Liver (tissue), 9 donors: ENCODE data around the gene HOXB2. TPM values are rescaled to one million over a fixed set of nuclear protein-coding genes. Genes with fewer than 3 reads are reported as not detected.

ENCODE experiments used
- DNase-seq: peaks from one replicate; pipeline ENCODE4 v3.0.0-alpha.2; 2017; ENCODE audit warnings: low spot score
- H3K27ac ChIP-seq, 2 donors: one replicate each; pipeline ENCODE4 v1.7.0; 2013; ENCODE audit warnings: inconsistent platforms in 2 of 2, low read length in 2 of 2, control low read depth in 1 of 2, low read depth in 1 of 2, mild to moderate bottlenecking in 1 of 2
- H3K27me3 ChIP-seq, 4 donors: one replicate each; pipeline versions ENCODE4 v1.6.1 to v1.7.0; 2013; ENCODE audit warnings: low read length in 3 of 4, inconsistent platforms in 1 of 4, mild to moderate bottlenecking in 1 of 4, moderate library complexity in 1 of 4; ENCODE audit not compliant: control insufficient read depth in 4 of 4, insufficient read depth in 4 of 4
- H3K36me3 ChIP-seq, 4 donors: one replicate each; pipeline versions ENCODE4 v1.6.1 to v1.7.0; 2013; ENCODE audit warnings: low read length in 3 of 4, mild to moderate bottlenecking in 3 of 4, low read depth in 1 of 4, moderate library complexity in 1 of 4; ENCODE audit not compliant: control insufficient read depth in 4 of 4, insufficient read depth in 3 of 4
- H3K4me1 ChIP-seq, 4 donors: one replicate each; pipeline versions ENCODE4 v1.6.1 to v1.7.0; 2013; ENCODE audit warnings: low read length in 3 of 4, mild to moderate bottlenecking in 3 of 4, moderate library complexity in 1 of 4; ENCODE audit not compliant: control insufficient read depth in 4 of 4, insufficient read depth in 4 of 4
- H3K4me3 ChIP-seq, 3 donors: one replicate each; pipeline versions ENCODE4 v1.6.1 to v1.7.0; 2013; ENCODE audit warnings: low read length in 3 of 3, control low read depth in 1 of 3, low read depth in 1 of 3, mild to moderate bottlenecking in 1 of 3
- H3K9ac ChIP-seq, 2 donors: one replicate each; pipeline ENCODE4 v1.7.0; 2013; ENCODE audit warnings: low read length in 2 of 2, mild to moderate bottlenecking in 2 of 2, moderate library complexity in 2 of 2, control low read depth in 1 of 2, low read depth in 1 of 2
- H3K9me3 ChIP-seq, 4 donors: one replicate each; pipeline versions ENCODE4 v1.6.1 to v1.7.0; 2013; ENCODE audit warnings: low read length in 3 of 4; ENCODE audit not compliant: control insufficient read depth in 4 of 4
- EGR1 ChIP-seq, 2 donors: IDR thresholded peaks; 2 replicates each; pipeline ENCODE4 v1.6.1; 2016 to 2018; ENCODE audit warnings: antibody characterized with exemption in 2 of 2, low read depth in 2 of 2
- FOXA1 ChIP-seq: IDR thresholded peaks from 2 replicates; pipeline ENCODE4 v1.6.1; 2016; ENCODE audit warnings: antibody characterized with exemption
- FOXA2 ChIP-seq: IDR thresholded peaks from 2 replicates; pipeline ENCODE4 v1.6.1; 2016; ENCODE audit warnings: antibody characterized with exemption
- GABPA ChIP-seq, 2 donors: IDR thresholded peaks in 1 of 2; conservative IDR thresholded peaks in 1 of 2; 2 replicates each; pipeline ENCODE4 v1.6.1; 2016; ENCODE audit warnings: antibody characterized with exemption in 2 of 2, mild to moderate bottlenecking in 1 of 2, moderate library complexity in 1 of 2
- HNF4A ChIP-seq, 2 donors: conservative IDR thresholded peaks; 2 replicates each; pipeline ENCODE4 v1.6.1; 2016; ENCODE audit warnings: antibody characterized with exemption in 2 of 2, mild to moderate bottlenecking in 2 of 2
- NR2F2 ChIP-seq: IDR thresholded peaks from 2 replicates; pipeline ENCODE4 v1.6.1; 2016; ENCODE audit warnings: antibody characterized with exemption
- RAD21 ChIP-seq, 2 donors: IDR thresholded peaks; 2 replicates each; pipeline ENCODE4 v1.6.1; 2016; ENCODE audit warnings: antibody characterized with exemption in 2 of 2, mild to moderate bottlenecking in 2 of 2
- RXRA ChIP-seq, 2 donors: IDR thresholded peaks; 2 replicates each; pipeline ENCODE4 v1.6.1; 2017 to 2018; ENCODE audit warnings: antibody characterized with exemption in 2 of 2, mild to moderate bottlenecking in 1 of 2
- SP1 ChIP-seq: IDR thresholded peaks from 2 replicates; pipeline ENCODE4 v1.6.1; 2018; ENCODE audit warnings: antibody characterized with exemption, mild to moderate bottlenecking
- WGBS: extraction: QIAGEN DNeasy Blood & Tissue Kit; methylation state at CpG from one replicate; pipeline ENCODE4 v1.1.7; 2013; 5-methylcytosine and 5-hydroxymethylcytosine counted together
- polyA plus RNA-seq, 2 donors: library from polyadenylated mRNA; stranded (reverse) in 1 of 2; unstranded in 1 of 2; fragments of 200-250 nt in 1 of 2; fragments of >200 nt in 1 of 2; fragmentation: Nextera tagmentation in 1 of 2; extraction: Ambion mirVana in 1 of 2; gene quantifications; one replicate each; pipeline versions ENCODE4 v1.2.1 to v1.2.3, GENCODE V29; 2013 to 2015
- total RNA-seq, 2 donors: library from RNA; depleted of rRNA; stranded (reverse); fragments of >200 nt; gene quantifications; one replicate each; pipeline ENCODE4 v1.2.3, GENCODE V29; 2014
- TF ChIP-seq, protein P1 (sequence below): IDR thresholded peaks from 2 replicates; pipeline ENCODE4 v1.6.1; 2016; ENCODE audit warnings: antibody characterized with exemption
- TF ChIP-seq, protein P2 (sequence below): IDR thresholded peaks from 2 replicates; pipeline ENCODE4 v1.6.1; 2016; ENCODE audit warnings: antibody characterized with exemption, mild to moderate bottlenecking
- TF ChIP-seq, protein P3 (sequence below): fragments of 150-350 bp; IDR thresholded peaks from 2 replicates; pipeline ENCODE4 v1.5.1; 2017; ENCODE audit warnings: improper control_type of control experiment, low read depth, low read length; ENCODE audit not compliant: missing input control
- TF ChIP-seq, protein P4 (sequence below): IDR thresholded peaks from 2 replicates; pipeline ENCODE4 v1.6.1; 2016; ENCODE audit warnings: antibody characterized with exemption
- donor health status: healthy.
- donor health status: healthy.
- donor health status: healthy.
- donor health status: healthy.
- donor health status: healthy.

Gene HOXB2
- total and polyA plus RNA-seq, 4 donors = 0.67 to 2.5 (median 1.8) TPM

DNA sequence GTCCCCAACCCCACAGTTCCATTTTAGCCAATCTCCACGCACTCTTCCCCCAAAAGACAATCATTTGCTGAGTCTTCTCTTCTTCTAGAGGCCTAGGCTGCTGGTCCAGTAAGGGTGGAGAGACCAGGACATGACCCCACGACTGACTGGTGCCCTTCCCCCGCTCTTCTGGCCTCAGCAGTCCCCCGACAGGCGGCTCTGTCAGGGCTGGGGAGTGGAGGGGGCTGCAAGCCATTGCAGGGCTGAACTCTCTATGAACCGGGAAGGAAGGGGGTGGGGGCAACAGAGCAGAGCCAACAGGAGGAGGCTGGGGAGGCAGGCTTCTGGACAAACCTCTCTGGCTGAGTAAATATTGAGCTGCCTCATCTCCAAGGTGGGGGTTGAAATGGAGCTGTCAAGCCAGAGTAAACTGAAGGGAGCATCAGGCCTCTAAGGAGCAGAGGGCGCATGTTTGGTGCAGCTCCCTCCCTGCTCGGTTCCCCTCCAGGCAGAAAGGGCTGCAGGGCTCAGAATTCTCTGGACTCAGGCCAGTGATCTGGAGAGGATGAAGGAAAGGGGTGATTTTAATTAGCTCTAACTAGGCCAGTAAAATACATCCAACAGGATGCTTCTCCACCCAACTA is 22.8 kb downstream of the HOXB2 start:
- 26% methylated on average over 8 of the region's 8 CpGs for WGBS
- no peak for DNase-seq
- H3K27me3 ChIP-seq = peaks cover 0 to 27% (median 3%) of the 10 kb centered on the region in 4 donors

DNA sequence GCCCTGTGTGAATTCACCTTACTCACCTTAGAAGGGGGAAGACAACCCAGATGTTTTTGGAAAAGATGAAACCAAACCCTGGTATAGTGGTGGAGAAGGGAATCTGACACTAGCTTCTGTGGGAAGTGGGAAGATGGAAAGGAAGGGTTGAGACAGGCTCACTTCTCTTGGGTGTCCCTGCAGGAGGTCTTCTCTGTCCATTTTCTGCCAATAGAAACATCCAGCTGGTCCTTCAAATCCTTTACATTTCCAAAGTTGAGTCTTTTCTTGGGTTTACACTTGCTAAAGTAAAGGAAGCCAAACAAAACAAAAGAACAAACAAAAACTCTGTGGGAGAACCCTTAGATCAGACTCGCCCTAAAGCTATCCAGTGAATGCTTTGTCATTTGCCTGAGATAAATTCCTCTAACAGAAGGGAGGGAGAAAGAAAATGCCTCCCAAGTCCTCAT is 24.3 kb downstream of the HOXB2 start:
- no peak overlapping the region for H3K9ac ChIP-seq
- H3K36me3 ChIP-seq = no peaks in the 10 kb centered on the region
- no peak overlapping the region for H3K4me3 ChIP-seq
- no peaks in the 10 kb centered on the region for H3K4me1 ChIP-seq
- no peak overlapping the region for H3K27ac ChIP-seq
- TF ChIP-seq FOXA2 (no peak), HNF4A (conservative IDR thresholded peaks at IDR 0.05) (no peak)
- TF ChIP-seq, protein P1, sequence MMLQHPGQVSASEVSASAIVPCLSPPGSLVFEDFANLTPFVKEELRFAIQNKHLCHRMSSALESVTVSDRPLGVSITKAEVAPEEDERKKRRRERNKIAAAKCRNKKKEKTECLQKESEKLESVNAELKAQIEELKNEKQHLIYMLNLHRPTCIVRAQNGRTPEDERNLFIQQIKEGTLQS = no peak
- TF ChIP-seq, protein P2, sequence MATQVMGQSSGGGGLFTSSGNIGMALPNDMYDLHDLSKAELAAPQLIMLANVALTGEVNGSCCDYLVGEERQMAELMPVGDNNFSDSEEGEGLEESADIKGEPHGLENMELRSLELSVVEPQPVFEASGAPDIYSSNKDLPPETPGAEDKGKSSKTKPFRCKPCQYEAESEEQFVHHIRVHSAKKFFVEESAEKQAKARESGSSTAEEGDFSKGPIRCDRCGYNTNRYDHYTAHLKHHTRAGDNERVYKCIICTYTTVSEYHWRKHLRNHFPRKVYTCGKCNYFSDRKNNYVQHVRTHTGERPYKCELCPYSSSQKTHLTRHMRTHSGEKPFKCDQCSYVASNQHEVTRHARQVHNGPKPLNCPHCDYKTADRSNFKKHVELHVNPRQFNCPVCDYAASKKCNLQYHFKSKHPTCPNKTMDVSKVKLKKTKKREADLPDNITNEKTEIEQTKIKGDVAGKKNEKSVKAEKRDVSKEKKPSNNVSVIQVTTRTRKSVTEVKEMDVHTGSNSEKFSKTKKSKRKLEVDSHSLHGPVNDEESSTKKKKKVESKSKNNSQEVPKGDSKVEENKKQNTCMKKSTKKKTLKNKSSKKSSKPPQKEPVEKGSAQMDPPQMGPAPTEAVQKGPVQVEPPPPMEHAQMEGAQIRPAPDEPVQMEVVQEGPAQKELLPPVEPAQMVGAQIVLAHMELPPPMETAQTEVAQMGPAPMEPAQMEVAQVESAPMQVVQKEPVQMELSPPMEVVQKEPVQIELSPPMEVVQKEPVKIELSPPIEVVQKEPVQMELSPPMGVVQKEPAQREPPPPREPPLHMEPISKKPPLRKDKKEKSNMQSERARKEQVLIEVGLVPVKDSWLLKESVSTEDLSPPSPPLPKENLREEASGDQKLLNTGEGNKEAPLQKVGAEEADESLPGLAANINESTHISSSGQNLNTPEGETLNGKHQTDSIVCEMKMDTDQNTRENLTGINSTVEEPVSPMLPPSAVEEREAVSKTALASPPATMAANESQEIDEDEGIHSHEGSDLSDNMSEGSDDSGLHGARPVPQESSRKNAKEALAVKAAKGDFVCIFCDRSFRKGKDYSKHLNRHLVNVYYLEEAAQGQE = no peak
- WGBS = 54% methylated on average over 1 of the region's 1 CpG
- H3K27me3 ChIP-seq = peaks cover 0 to 26% (median 3%) of the 10 kb centered on the region in 4 donors
- DNase-seq = no peak
- H3K9me3 ChIP-seq = no peaks in the 10 kb centered on the region

More for the DNA sequence above, 22.8 kb downstream of the HOXB2 start:
- TF ChIP-seq RXRA (IDR thresholded peaks at IDR 0.05) (peak; percentile 71 to 78), FOXA2 (no peak), NR2F2 (peak; percentile 67), SP1 (peak; percentile 31), RAD21 (IDR thresholded peaks at IDR 0.05) (peak in 1 of 2 donors; percentile 3)
- TF ChIP-seq, protein P2 = no peak
- H3K9me3 ChIP-seq = no peaks in the 10 kb centered on the region
- no peak overlapping the region for H3K9ac ChIP-seq
- no peak overlapping the region for H3K27ac ChIP-seq
- no peaks in the 10 kb centered on the region for H3K4me1 ChIP-seq
- H3K36me3 ChIP-seq = no peaks in the 10 kb centered on the region
- H3K4me3 ChIP-seq = no peak overlapping the region

DNA sequence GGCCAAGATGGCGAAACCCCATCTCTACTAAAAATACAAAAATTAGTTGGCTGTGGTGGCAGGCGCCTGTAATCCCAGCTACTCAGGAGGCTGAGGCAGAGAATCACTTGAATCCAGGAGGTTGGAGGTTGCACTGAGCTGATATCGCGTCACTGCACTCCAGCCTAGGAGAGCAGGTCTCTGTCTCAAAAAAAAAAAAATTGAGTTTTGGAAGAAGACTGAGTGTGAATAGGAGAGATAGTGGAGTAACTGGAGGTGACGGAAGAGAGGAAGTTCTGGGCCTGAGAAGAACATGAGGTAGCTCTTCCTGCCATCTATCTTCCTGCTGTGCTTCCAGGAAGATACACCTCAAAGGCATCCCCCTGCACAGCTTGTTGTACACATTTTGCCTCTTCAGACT is 25.5 kb downstream of the HOXB2 start:
- H3K9me3 ChIP-seq = no peaks in the 10 kb centered on the region
- no peaks in the 10 kb centered on the region for H3K36me3 ChIP-seq
- 81% methylated on average over 5 of the region's 5 CpGs for WGBS
- no peak overlapping the region for H3K9ac ChIP-seq
- H3K27ac ChIP-seq = no peak overlapping the region
- no peak for DNase-seq
- peaks cover 0 to 26% (median 4%) of the 10 kb centered on the region in 4 donors for H3K27me3 ChIP-seq
- no peak overlapping the region for H3K4me3 ChIP-seq
- no peaks in the 10 kb centered on the region for H3K4me1 ChIP-seq
- no peak for TF ChIP-seq FOXA1
- TF ChIP-seq RXRA (IDR thresholded peaks at IDR 0.05) = no peak
- TF ChIP-seq, protein P2 = no peak
- TF ChIP-seq, protein P3, sequence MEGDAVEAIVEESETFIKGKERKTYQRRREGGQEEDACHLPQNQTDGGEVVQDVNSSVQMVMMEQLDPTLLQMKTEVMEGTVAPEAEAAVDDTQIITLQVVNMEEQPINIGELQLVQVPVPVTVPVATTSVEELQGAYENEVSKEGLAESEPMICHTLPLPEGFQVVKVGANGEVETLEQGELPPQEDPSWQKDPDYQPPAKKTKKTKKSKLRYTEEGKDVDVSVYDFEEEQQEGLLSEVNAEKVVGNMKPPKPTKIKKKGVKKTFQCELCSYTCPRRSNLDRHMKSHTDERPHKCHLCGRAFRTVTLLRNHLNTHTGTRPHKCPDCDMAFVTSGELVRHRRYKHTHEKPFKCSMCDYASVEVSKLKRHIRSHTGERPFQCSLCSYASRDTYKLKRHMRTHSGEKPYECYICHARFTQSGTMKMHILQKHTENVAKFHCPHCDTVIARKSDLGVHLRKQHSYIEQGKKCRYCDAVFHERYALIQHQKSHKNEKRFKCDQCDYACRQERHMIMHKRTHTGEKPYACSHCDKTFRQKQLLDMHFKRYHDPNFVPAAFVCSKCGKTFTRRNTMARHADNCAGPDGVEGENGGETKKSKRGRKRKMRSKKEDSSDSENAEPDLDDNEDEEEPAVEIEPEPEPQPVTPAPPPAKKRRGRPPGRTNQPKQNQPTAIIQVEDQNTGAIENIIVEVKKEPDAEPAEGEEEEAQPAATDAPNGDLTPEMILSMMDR = no peak
- no peak for TF ChIP-seq GABPA (IDR thresholded peaks at IDR 0.05 in 1 of 2, conservative IDR thresholded peaks at IDR 0.05 in 1 of 2)
- TF ChIP-seq EGR1 (IDR thresholded peaks at IDR 0.05; ENCODE audit: low read depth in 2 of 2) = no peak
- TF ChIP-seq, protein P4, sequence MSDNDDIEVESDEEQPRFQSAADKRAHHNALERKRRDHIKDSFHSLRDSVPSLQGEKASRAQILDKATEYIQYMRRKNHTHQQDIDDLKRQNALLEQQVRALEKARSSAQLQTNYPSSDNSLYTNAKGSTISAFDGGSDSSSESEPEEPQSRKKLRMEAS = no peak
